Measurements from ENCODE around the gene RAB27A. TPM values are rescaled to one million over a fixed set of nuclear protein-coding genes. Genes with fewer than 3 reads are reported as not detected.
"Not testable (repeated sequence)": the region's sequence is repeated elsewhere in the genome, so short reads cannot be mapped to it uniquely, and the experiment has no call there.

The RAB27A gene
- total and polyA plus RNA-seq, 2 donors: 6.3 to 20.2 TPM

GRCh38 chr15:55319537-55320237, 30.1 kb upstream of the RAB27A start:
- DNase-seq (ENCODE audit: low read depth in 6 of 9, low spot score in 9 of 9): no peak
- H3K4me3 ChIP-seq (ENCODE audit: low read length in 2 of 2): peak overlapping the region; percentile 66 to 100
- H3K27me3 ChIP-seq (ENCODE audit: control insufficient read depth in 2 of 2, insufficient read depth in 1 of 2, low read length in 1 of 2): no peaks in the 10 kb centered on the region
- no peaks in the 10 kb centered on the region for H3K9me3 ChIP-seq (ENCODE audit: control insufficient read depth in 2 of 2, insufficient read depth in 1 of 2, low read length in 1 of 2)
- peaks cover 0 to 2% of the 10 kb centered on the region in 2 donors for H3K36me3 ChIP-seq (ENCODE audit: control insufficient read depth in 2 of 2, insufficient read depth in 2 of 2, low read length in 1 of 2)
- 62% methylated on average over 4 of the region's 4 CpGs for WGBS
- peaks cover 3 to 7% of the 10 kb centered on the region in 2 donors for H3K4me1 ChIP-seq (ENCODE audit: control insufficient read depth in 2 of 2, insufficient read depth in 2 of 2, low read length in 2 of 2)
- H3K27ac ChIP-seq (ENCODE audit: low read depth in 1 of 2, low read length in 1 of 2): peak overlapping the region; percentile 87 to 94

GRCh38 chr15:55318588-55319494, 29.2 kb upstream of the RAB27A start, which contains the start of the genes PIGB and PIGBOS1:
PIGB (plus strand) TSS chr15:55319222; CDS start chr15:55319251, 29 bp downstream.
PIGBOS1 (minus strand) TSS chr15:55319123; CDS start chr15:55317792, 1,331 bp downstream.
- Histone ChIP-seq H3K4me3 (ENCODE audit: low read length in 2 of 2) (peak within 1 kb of the TSS; percentile 66 to 100), H3K4me1 (ENCODE audit: control insufficient read depth in 2 of 2, insufficient read depth in 2 of 2, low read length in 2 of 2) (peaks cover 3 to 7% of the 10 kb centered on the region in 2 donors), H3K27me3 (ENCODE audit: control insufficient read depth in 2 of 2, insufficient read depth in 1 of 2, low read length in 1 of 2) (no peaks in the 10 kb centered on the region), H3K9me3 (ENCODE audit: control insufficient read depth in 2 of 2, insufficient read depth in 1 of 2, low read length in 1 of 2) (no peaks in the 10 kb centered on the region), H3K27ac (ENCODE audit: low read depth in 1 of 2, low read length in 1 of 2) (peak within 1 kb of the TSS; percentile 87 to 94), H3K36me3 (ENCODE audit: control insufficient read depth in 2 of 2, insufficient read depth in 2 of 2, low read length in 1 of 2) (peaks cover 0 to 3% of the 10 kb centered on the region in 2 donors)
- 1% methylated on average over 49 of the region's 49 CpGs for WGBS
- DNase-seq (ENCODE audit: low read depth in 6 of 9, low spot score in 9 of 9): peak; percentile 69 to 94 (median 82)

DNA sequence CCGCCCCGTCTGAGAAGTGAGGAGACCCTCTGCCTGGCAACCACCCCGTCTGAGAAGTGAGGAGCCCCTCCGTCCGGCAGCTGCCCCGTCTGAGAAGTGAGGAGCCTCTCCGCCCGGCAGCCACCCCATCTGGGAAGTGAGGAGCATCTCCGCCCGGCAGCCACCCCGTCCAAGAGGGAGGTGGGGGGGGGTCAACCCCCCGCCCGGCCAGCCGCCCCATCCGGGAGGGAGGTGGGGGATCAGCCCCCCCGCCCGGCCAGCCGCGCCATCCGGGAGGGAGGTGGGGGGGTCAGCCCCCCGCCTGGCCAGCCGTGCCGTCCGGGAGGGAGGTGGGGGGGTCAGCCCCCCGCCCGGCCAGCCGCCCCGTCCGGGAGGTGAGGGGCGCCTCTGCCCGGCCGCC, 13.2 kb upstream of the RAB27A start:
- WGBS: 97% methylated on average over 14 of the region's 32 CpGs
- H3K4me1 ChIP-seq (ENCODE audit: control insufficient read depth in 2 of 2, insufficient read depth in 2 of 2, low read length in 2 of 2); H3K36me3 ChIP-seq (ENCODE audit: control insufficient read depth in 2 of 2, insufficient read depth in 2 of 2, low read length in 1 of 2); H3K27ac ChIP-seq (ENCODE audit: low read depth in 1 of 2, low read length in 1 of 2); H3K9me3 ChIP-seq (ENCODE audit: control insufficient read depth in 2 of 2, insufficient read depth in 1 of 2, low read length in 1 of 2); H3K4me3 ChIP-seq (ENCODE audit: low read length in 2 of 2); H3K27me3 ChIP-seq (ENCODE audit: control insufficient read depth in 2 of 2, insufficient read depth in 1 of 2, low read length in 1 of 2); DNase-seq (ENCODE audit: low read depth in 6 of 9, low spot score in 9 of 9): not testable (repeated sequence)

- H3K4me1 ChIP-seq (ENCODE audit: control insufficient read depth in 2 of 2, insufficient read depth in 2 of 2, low read length in 2 of 2): no peaks in the 10 kb centered on the region
- no peaks in the 10 kb centered on the region for H3K27me3 ChIP-seq (ENCODE audit: control insufficient read depth in 2 of 2, insufficient read depth in 1 of 2, low read length in 1 of 2)
- no peaks in the 10 kb centered on the region for H3K36me3 ChIP-seq (ENCODE audit: control insufficient read depth in 2 of 2, insufficient read depth in 2 of 2, low read length in 1 of 2)
- no peaks in the 10 kb centered on the region for H3K9me3 ChIP-seq (ENCODE audit: control insufficient read depth in 2 of 2, insufficient read depth in 1 of 2, low read length in 1 of 2)
- no peak overlapping the region for H3K27ac ChIP-seq (ENCODE audit: low read depth in 1 of 2, low read length in 1 of 2)
- H3K4me3 ChIP-seq (ENCODE audit: low read length in 2 of 2): no peak overlapping the region
- no peak for DNase-seq (ENCODE audit: low read depth in 6 of 9, low spot score in 9 of 9)
Observed at GRCh38 chr15:55297315-55297714, 7.7 kb upstream of the RAB27A start.

DNA sequence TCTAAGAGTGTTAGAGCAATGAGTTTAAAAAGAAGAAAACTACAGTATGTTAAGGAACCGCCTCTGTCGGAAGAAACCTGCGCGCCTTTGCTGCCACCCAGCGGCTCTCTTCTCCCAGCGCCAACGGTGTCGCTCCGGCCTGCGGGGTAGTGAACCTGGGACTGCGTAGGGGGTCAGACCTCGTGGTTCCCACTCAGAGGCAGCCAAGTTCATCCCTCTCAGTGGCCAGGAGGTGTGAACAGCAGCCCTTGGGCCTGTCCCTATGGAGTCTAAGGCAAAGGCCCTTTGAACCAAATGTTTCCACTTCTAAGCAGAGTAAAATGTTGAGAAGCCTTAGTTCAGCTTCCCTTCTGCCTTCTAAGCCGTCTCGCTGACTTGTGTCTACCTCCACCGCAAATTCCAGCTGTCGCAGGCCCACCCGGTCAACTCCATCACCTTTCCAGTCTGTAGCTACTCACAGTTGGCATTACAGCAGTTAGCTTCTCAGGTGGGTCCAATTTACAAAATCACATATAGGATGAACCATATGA, 980 bp upstream of the RAB27A start:
- Histone ChIP-seq H3K27me3 (ENCODE audit: control insufficient read depth in 2 of 2, insufficient read depth in 1 of 2, low read length in 1 of 2) (no peaks in the 10 kb centered on the region), H3K27ac (ENCODE audit: low read depth in 1 of 2, low read length in 1 of 2) (peak overlapping the region in 1 of 2 donors; percentile 66), H3K9me3 (ENCODE audit: control insufficient read depth in 2 of 2, insufficient read depth in 1 of 2, low read length in 1 of 2) (no peaks in the 10 kb centered on the region), H3K4me3 (ENCODE audit: low read length in 2 of 2) (peak overlapping the region; percentile 75 to 82), H3K36me3 (ENCODE audit: control insufficient read depth in 2 of 2, insufficient read depth in 2 of 2, low read length in 1 of 2) (no peaks in the 10 kb centered on the region), H3K4me1 (ENCODE audit: control insufficient read depth in 2 of 2, insufficient read depth in 2 of 2, low read length in 2 of 2) (peaks cover 4 to 6% of the 10 kb centered on the region in 2 donors)
- DNase-seq (ENCODE audit: low read depth in 6 of 9, low spot score in 9 of 9): peak in 7 of 9 donors; percentile 55 to 86 (median 73)
- WGBS: 29% methylated on average over 17 of the region's 17 CpGs

DNA sequence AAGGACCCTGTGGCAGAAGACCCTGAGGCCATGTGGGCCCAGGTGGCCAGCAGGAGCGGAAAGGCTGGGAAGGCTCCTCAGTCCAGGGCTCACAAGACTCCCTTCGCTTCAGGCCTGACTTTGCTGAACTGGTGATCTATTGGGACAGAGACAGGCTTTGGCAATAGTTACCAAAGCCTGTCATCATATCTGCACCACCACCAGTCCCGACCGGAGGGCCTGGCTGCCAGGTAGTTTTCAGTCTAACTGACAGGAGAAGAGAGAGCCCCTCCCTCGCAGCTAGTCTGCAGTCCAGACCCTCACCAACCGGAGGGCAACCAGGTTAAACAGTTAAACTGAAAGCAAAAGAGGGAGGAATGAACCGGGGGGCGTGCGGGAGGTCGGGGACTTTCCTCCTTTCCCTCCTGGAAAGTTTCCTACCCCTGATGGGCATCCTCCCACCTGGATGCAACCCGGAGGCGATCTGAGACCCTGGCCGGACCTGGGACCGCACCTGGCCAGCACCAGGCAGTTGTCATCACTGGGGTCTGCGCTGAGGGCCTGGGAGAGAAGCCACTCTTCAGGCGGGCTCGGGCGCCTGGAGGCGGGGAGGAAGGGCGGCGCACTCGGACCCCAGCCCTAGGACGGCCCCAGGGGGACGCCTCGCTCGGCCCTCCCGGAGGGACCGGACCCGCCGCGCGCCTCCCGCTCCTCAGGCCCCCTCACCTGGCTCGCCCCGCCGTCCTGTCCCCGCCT, 435 bp downstream of the RAB27A start:
- peaks cover 4 to 6% of the 10 kb centered on the region in 2 donors for H3K4me1 ChIP-seq (ENCODE audit: control insufficient read depth in 2 of 2, insufficient read depth in 2 of 2, low read length in 2 of 2)
- WGBS: 5% methylated on average over 37 of the region's 37 CpGs
- H3K9me3 ChIP-seq (ENCODE audit: control insufficient read depth in 2 of 2, insufficient read depth in 1 of 2, low read length in 1 of 2): no peaks in the 10 kb centered on the region
- peak in 3 of 9 donors; percentile 12 to 48 (median 18) for DNase-seq (ENCODE audit: low read depth in 6 of 9, low spot score in 9 of 9)
- H3K4me3 ChIP-seq (ENCODE audit: low read length in 2 of 2): peak overlapping the region; percentile 75 to 82
- H3K27ac ChIP-seq (ENCODE audit: low read depth in 1 of 2, low read length in 1 of 2): peak overlapping the region; percentile 41 to 81
- no peaks in the 10 kb centered on the region for H3K36me3 ChIP-seq (ENCODE audit: control insufficient read depth in 2 of 2, insufficient read depth in 2 of 2, low read length in 1 of 2)
- H3K27me3 ChIP-seq (ENCODE audit: control insufficient read depth in 2 of 2, insufficient read depth in 1 of 2, low read length in 1 of 2): no peaks in the 10 kb centered on the region

DNA sequence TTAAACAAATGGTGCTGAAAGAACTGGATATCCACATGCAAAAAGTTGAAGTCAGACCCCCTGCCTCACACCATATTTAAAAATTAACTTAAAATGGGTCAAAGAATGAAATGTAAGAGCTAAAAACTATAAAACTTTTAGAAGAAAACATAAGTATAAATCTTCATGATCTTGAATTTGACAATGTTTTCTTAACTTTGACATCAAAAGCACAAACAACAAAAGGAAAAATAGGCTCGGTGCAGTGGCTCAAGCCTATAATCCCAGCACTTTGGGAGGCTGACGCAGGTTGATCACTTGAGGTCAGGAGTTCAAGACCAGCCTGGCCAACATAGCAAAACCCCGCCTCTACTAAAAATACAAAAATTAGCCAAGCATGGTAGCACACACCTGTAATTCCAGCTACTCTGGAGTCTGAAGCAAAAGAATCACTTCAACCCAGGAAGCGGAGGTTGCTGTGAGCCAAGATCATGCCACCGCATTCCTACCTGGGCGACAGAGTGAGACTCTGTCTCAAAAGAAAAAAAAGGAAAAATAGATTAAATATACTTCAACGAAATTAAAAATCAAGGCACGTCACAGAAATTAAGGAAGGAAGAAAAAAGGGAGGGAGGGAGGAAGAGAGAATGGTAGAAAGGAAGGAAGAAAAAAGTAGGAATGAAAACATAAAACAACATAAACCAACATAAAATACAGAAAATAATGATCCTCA, 1.5 kb downstream of the RAB27A start:
- Histone ChIP-seq H3K36me3 (ENCODE audit: control insufficient read depth in 2 of 2, insufficient read depth in 2 of 2, low read length in 1 of 2) (peaks cover 0 to 2% of the 10 kb centered on the region in 2 donors), H3K27me3 (ENCODE audit: control insufficient read depth in 2 of 2, insufficient read depth in 1 of 2, low read length in 1 of 2) (no peaks in the 10 kb centered on the region), H3K9me3 (ENCODE audit: control insufficient read depth in 2 of 2, insufficient read depth in 1 of 2, low read length in 1 of 2) (no peaks in the 10 kb centered on the region), H3K27ac (ENCODE audit: low read depth in 1 of 2, low read length in 1 of 2) (no peak overlapping the region), H3K4me1 (ENCODE audit: control insufficient read depth in 2 of 2, insufficient read depth in 2 of 2, low read length in 2 of 2) (peaks cover 4 to 6% of the 10 kb centered on the region in 2 donors), H3K4me3 (ENCODE audit: low read length in 2 of 2) (no peak overlapping the region)
- 96% methylated on average over 8 of the region's 8 CpGs for WGBS
- DNase-seq (ENCODE audit: low read depth in 6 of 9, low spot score in 9 of 9): no peak

DNA sequence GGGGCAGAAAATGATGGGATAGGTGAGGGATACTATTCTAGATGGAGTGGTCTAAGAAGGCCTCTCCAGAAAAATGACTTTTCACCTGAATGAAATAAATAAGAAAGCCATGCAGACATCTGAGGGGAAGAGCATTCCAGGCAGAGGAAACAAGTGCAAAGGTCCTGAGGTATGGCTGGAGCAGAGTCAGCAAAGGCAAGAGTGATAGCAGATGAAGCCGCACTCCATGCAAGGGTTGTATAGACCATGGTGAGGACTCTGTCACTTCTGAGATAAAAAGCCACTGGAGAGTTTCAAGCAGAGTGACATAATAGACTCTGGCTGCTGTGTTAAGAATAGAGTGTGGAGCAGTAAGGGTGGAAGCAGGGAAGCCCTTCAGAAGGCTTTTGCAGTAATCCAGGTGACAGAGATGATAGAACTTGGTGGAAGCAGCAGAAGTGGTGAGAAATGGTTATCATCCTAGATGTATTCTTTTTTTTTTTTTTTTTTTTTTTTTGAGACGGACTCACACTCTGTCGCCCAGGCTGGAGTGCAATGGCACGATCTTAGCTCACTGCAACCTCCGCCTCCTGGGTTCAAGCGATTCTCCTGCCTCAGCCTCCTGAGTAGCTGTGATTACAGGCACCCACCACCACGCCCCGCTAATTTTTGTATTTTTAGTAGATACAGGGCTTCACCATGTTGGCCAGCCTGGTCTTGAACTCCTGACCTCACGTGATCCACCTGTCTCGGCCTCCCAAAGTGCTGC, 3.0 kb downstream of the RAB27A start:
- not testable (repeated sequence) for DNase-seq (ENCODE audit: low read depth in 6 of 9, low spot score in 9 of 9); H3K27ac ChIP-seq (ENCODE audit: low read depth in 1 of 2, low read length in 1 of 2); H3K4me3 ChIP-seq (ENCODE audit: low read length in 2 of 2); H3K9me3 ChIP-seq (ENCODE audit: control insufficient read depth in 2 of 2, insufficient read depth in 1 of 2, low read length in 1 of 2); H3K4me1 ChIP-seq (ENCODE audit: control insufficient read depth in 2 of 2, insufficient read depth in 2 of 2, low read length in 2 of 2); H3K27me3 ChIP-seq (ENCODE audit: control insufficient read depth in 2 of 2, insufficient read depth in 1 of 2, low read length in 1 of 2); H3K36me3 ChIP-seq (ENCODE audit: control insufficient read depth in 2 of 2, insufficient read depth in 2 of 2, low read length in 1 of 2)
- 96% methylated on average over 10 of the region's 10 CpGs for WGBS
